Fibroblast of lung (primary cell): ENCODE data around the gene MMRN2.

Experiments used
- EZH2 ChIP-seq: IDR thresholded peaks from 2 replicates; pipeline ENCODE4 v1.5.1; 2012; ENCODE audit warnings: low read length, control low read depth, mild to moderate bottlenecking; ENCODE audit errors: missing control alignments
- TF ChIP-seq, protein P1 (sequence below), 2 donors: IDR thresholded peaks in 1 of 2; conservative IDR thresholded peaks in 1 of 2; 1 replicate in 1 of 2; 2 replicates in 1 of 2; pipeline ENCODE4 v1.5.1; 2011 to 2012; ENCODE audit warnings: low read length in 2 of 2, control low read depth in 1 of 2, inconsistent platforms in 1 of 2, low read depth in 1 of 2, mild to moderate bottlenecking in 1 of 2

DNA sequence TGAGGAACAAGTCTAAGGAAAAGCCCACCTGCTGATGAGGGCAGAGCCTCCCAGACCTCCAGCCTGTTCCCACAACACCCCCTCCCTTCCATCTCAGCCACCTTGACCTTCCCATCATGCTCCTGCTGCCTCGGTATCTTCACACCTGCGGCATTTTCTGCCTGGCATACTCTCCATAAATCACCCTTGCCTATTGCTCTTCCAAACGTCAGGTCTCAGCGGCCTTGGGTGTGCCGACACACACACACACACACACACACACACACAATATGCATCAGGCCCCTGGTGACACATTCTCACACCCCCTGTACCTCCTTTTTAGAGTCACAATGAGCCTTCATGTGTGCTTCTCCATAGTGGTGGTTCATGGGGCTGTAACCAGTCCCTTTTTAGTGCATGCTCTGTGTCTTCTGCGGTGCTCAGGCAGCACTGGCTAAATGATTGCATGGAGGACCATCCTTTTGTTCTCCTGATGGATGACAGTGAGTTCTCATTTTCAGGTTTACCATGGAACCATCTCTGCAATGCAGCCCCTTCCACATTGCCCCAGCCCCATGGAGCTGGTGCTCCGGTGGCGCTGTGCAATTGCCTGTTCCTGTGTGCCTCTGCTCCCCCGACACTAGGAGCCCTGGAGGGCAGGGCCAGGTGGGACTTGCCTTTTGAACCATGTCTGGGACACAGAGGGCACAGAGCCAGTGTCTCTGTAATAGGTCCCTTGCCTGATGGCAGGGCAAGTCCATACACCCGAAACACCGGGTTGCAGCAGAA, 15.4 kb upstream of the MMRN2 start:
- TF ChIP-seq, protein P1, sequence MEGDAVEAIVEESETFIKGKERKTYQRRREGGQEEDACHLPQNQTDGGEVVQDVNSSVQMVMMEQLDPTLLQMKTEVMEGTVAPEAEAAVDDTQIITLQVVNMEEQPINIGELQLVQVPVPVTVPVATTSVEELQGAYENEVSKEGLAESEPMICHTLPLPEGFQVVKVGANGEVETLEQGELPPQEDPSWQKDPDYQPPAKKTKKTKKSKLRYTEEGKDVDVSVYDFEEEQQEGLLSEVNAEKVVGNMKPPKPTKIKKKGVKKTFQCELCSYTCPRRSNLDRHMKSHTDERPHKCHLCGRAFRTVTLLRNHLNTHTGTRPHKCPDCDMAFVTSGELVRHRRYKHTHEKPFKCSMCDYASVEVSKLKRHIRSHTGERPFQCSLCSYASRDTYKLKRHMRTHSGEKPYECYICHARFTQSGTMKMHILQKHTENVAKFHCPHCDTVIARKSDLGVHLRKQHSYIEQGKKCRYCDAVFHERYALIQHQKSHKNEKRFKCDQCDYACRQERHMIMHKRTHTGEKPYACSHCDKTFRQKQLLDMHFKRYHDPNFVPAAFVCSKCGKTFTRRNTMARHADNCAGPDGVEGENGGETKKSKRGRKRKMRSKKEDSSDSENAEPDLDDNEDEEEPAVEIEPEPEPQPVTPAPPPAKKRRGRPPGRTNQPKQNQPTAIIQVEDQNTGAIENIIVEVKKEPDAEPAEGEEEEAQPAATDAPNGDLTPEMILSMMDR (conservative IDR thresholded peaks at IDR 0.05 in 1 of 2, IDR thresholded peaks at IDR 0.05 in 1 of 2; ENCODE audit: low read depth in 1 of 2, low read length in 2 of 2), result no peak
- no peak for TF ChIP-seq EZH2
